HepG2 (cell line): Measurements from ENCODE around the gene SMAD3. TPM values are rescaled to one million over a fixed set of nuclear protein-coding genes. Genes with fewer than 3 reads are reported as not detected.

Source experiments
- ESRRA ChIP-seq: sonication (generic); formaldehyde crosslinking; IDR thresholded peaks from 2 replicates; pipeline ENCODE4 v1.5.1; 2020; ENCODE audit warnings: mild to moderate bottlenecking, low read depth, missing genetic modification reagents
- KDM5B ChIP-seq: sonication (generic); formaldehyde crosslinking; IDR thresholded peaks from 2 replicates; pipeline ENCODE4 v1.4.0; 2020; ENCODE audit warnings: missing genetic modification reagents, mild to moderate bottlenecking, borderline replicate concordance
- KLF15 ChIP-seq: sonication (generic); formaldehyde crosslinking; IDR thresholded peaks from 2 replicates; pipeline ENCODE4 v1.8.1; 2023; ENCODE audit warnings: borderline replicate concordance, mild to moderate bottlenecking, inconsistent platforms, missing genetic modification reagents, mixed read lengths
- KMT2A ChIP-seq: sonication (generic); formaldehyde crosslinking; IDR thresholded peaks from 2 replicates; pipeline ENCODE4 v1.4.0; 2020; ENCODE audit warnings: missing genetic modification reagents
- MBD4 ChIP-seq: IDR thresholded peaks from 2 replicates; pipeline ENCODE4 v1.6.1; 2012; ENCODE audit warnings: low read length, inconsistent platforms, borderline replicate concordance
- MEF2D ChIP-seq: sonication (generic); formaldehyde crosslinking; IDR thresholded peaks from 2 replicates; pipeline ENCODE4 v1.5.1; 2020; ENCODE audit warnings: mild to moderate bottlenecking, missing genetic modification reagents
- NONO ChIP-seq, 2 experiments: fragments of 450-650 bp in 1 of 2; sonication (generic) in 1 of 2; formaldehyde crosslinking in 1 of 2; IDR thresholded peaks in 1 of 2; conservative IDR thresholded peaks in 1 of 2; 2 replicates each; pipeline versions ENCODE4 v1.6.1 to v1.8.0; 2017 to 2022; ENCODE audit warnings: mild to moderate bottlenecking in 1 of 2, missing genetic modification reagents in 1 of 2, moderate library complexity in 1 of 2
- REL ChIP-seq: sonication (generic); formaldehyde crosslinking; conservative IDR thresholded peaks from 2 replicates; pipeline ENCODE4 v1.8.0; 2022; ENCODE audit warnings: mild to moderate bottlenecking, missing genetic modification reagents, moderate library complexity
- SETDB1 ChIP-seq: sonication (generic); formaldehyde crosslinking; IDR thresholded peaks from 2 replicates; pipeline ENCODE4 v1.5.1; 2020; ENCODE audit warnings: missing genetic modification reagents, mild to moderate bottlenecking, borderline replicate concordance
- SNAPC5 ChIP-seq: sonication (generic); formaldehyde crosslinking; IDR thresholded peaks from 2 replicates; pipeline ENCODE4 v1.8.1; 2023; ENCODE audit warnings: mild to moderate bottlenecking, missing genetic modification reagents, borderline replicate concordance
- STAT5B ChIP-seq: sonication (generic); formaldehyde crosslinking; IDR thresholded peaks from 2 replicates; pipeline ENCODE4 v1.4.0; 2020; ENCODE audit warnings: missing genetic modification reagents
- U2AF1 ChIP-seq: fragments of 200-400 bp; formaldehyde crosslinking; optimal IDR thresholded peaks from 2 replicates; pipeline ENCODE3; 2017; ENCODE audit warnings: mild to moderate bottlenecking, low read depth, low read length
- ZBTB14 ChIP-seq: sonication (generic); formaldehyde crosslinking; IDR thresholded peaks from 2 replicates; pipeline ENCODE4 v1.4.0; 2020; ENCODE audit warnings: missing genetic modification reagents
- ZFP36 ChIP-seq: fragments of 150-350 bp; IDR thresholded peaks from 2 replicates; pipeline ENCODE4 v1.6.1; 2018; ENCODE audit warnings: borderline replicate concordance, low read length, low read depth; ENCODE audit not compliant: partially characterized antibody
- ZIK1 ChIP-seq: sonication (generic); formaldehyde crosslinking; IDR thresholded peaks from 2 replicates; pipeline ENCODE4 v1.5.0; 2020; ENCODE audit warnings: mild to moderate bottlenecking, low read depth, missing genetic modification reagents, borderline replicate concordance
- ZNF207 ChIP-seq: fragments of 450-650 bp; IDR thresholded peaks from 2 replicates; pipeline ENCODE4 v1.6.1; 2016; ENCODE audit warnings: antibody characterized with exemption, borderline replicate concordance
- ZNF225 ChIP-seq: sonication (generic); formaldehyde crosslinking; IDR thresholded peaks from 2 replicates; pipeline ENCODE4 v1.4.0; 2020; ENCODE audit warnings: mild to moderate bottlenecking, missing genetic modification reagents
- ZNF543 ChIP-seq: sonication (generic); formaldehyde crosslinking; IDR thresholded peaks from 2 replicates; pipeline ENCODE4 v1.4.0; 2020; ENCODE audit warnings: mild to moderate bottlenecking, missing genetic modification reagents
- ZNF550 ChIP-seq: sonication (generic); formaldehyde crosslinking; IDR thresholded peaks from 2 replicates; pipeline ENCODE4 v1.4.0; 2020; ENCODE audit warnings: mild to moderate bottlenecking, missing genetic modification reagents, borderline replicate concordance
- ZNF773 ChIP-seq: sonication (generic); formaldehyde crosslinking; IDR thresholded peaks from 2 replicates; pipeline ENCODE4 v1.4.0; 2020; ENCODE audit warnings: missing genetic modification reagents, borderline replicate concordance
- ZNF850 ChIP-seq: sonication (generic); formaldehyde crosslinking; conservative IDR thresholded peaks from 2 replicates; pipeline ENCODE4 v1.9.0; 2021; ENCODE audit warnings: mild to moderate bottlenecking, missing genetic modification reagents
- polyA plus RNA-seq, 8 experiments: library from polyadenylated mRNA; depleted of rRNA in 3 of 8; stranded (reverse) in 7 of 8; unstranded in 1 of 8; fragments of >200 nt; fragmentation: Illumina TruSeq in 4 of 8; extraction: Trizol in 4 of 8; gene quantifications; 2 replicates each; pipeline versions ENCODE4 v1.2.1 to v1.2.3, GENCODE V29; 2011 to 2016; ENCODE audit warnings: low read depth in 4 of 8, missing spikeins in 1 of 8, mixed read lengths in 1 of 8; ENCODE audit not compliant: insufficient read depth in 1 of 8
- total RNA-seq, 5 experiments: library from RNA; depleted of rRNA; stranded (reverse); fragments of >200 nt; fragmentation: Illumina TruSeq; extraction: Trizol; gene quantifications; 2 replicates each; pipeline ENCODE4 v1.2.3, GENCODE V29; 2016; ENCODE audit warnings: low read depth in 1 of 5
- TF ChIP-seq, protein P1 (sequence below): sonication (generic); formaldehyde crosslinking; IDR thresholded peaks from 2 replicates; pipeline ENCODE4 v1.5.0; 2020; ENCODE audit warnings: mild to moderate bottlenecking, missing genetic modification reagents, borderline replicate concordance
- TF ChIP-seq, protein P2 (sequence below): sonication (generic); formaldehyde crosslinking; IDR thresholded peaks from 2 replicates; pipeline ENCODE4 v1.4.0; 2020; ENCODE audit warnings: missing genetic modification reagents, low read depth, mild to moderate bottlenecking, borderline replicate concordance

Gene SMAD3
- total and polyA plus RNA-seq, 2 of the 13 experiments (the other 11 are each of a cell fraction or from before 2014, with no cell fraction given): 8.6 to 56.3 TPM

DNA sequence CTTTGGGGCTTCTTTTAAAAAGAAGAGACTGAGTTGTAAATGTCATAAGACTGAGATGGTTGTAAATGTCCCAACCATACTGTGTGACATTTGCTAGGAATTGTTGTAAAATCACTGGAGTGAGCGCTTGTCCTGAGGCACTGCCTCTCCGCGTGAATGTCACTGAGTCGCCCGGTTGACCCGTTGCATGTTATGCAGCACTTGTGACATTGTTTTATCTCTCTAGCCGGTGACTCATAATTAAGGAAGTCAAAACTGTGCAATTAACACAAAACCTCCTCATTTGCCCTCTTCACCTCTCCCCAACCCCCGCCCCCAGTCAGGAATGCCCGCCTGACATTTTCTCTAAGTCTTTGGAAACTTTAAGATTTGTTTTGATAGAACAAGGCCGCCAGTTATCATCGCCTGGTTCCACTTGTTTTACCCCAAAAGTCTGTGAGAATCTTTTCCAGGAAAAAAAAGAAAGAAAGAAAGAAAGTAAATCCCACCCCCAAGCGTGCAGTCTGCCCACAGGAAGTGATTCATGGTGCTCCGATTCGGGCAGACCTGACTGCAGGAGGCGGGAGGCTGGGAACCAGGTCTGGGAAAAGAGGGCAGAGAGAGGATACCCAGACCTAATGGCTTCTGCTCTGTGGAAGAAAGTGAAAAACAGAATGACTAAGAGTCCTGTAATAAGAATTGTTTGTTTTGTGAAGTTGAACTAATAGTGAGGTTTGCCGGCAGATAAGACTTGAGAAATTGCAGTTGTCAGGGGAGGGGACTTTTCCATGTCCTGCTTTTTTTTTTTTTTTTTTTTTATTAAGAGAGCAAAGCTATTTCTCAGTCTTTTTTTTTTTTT, 84.8 kb downstream of the SMAD3 start (continued):
- TF ChIP-seq, protein P1, sequence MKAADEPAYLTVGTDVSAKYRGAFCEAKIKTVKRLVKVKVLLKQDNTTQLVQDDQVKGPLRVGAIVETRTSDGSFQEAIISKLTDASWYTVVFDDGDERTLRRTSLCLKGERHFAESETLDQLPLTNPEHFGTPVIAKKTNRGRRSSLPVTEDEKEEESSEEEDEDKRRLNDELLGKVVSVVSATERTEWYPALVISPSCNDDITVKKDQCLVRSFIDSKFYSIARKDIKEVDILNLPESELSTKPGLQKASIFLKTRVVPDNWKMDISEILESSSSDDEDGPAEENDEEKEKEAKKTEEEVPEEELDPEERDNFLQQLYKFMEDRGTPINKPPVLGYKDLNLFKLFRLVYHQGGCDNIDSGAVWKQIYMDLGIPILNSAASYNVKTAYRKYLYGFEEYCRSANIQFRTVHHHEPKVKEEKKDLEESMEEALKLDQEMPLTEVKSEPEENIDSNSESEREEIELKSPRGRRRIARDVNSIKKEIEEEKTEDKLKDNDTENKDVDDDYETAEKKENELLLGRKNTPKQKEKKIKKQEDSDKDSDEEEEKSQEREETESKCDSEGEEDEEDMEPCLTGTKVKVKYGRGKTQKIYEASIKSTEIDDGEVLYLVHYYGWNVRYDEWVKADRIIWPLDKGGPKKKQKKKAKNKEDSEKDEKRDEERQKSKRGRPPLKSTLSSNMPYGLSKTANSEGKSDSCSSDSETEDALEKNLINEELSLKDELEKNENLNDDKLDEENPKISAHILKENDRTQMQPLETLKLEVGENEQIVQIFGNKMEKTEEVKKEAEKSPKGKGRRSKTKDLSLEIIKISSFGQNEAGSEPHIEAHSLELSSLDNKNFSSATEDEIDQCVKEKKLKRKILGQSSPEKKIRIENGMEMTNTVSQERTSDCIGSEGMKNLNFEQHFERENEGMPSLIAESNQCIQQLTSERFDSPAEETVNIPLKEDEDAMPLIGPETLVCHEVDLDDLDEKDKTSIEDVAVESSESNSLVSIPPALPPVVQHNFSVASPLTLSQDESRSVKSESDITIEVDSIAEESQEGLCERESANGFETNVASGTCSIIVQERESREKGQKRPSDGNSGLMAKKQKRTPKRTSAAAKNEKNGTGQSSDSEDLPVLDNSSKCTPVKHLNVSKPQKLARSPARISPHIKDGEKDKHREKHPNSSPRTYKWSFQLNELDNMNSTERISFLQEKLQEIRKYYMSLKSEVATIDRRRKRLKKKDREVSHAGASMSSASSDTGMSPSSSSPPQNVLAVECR: peak; percentile 22; the same call in 1 of the 2 replicates
- no peak for TF ChIP-seq U2AF1
- TF ChIP-seq ZNF773 (CRISPR knock-in tag): no peak
- no peak for TF ChIP-seq ZNF225 (CRISPR knock-in tag)
- no peak for TF ChIP-seq SETDB1 (CRISPR knock-in tag)
- 0 out of 2 replicates have a peak, but pooled peaks have one; percentile 25 for TF ChIP-seq MEF2D (CRISPR knock-in tag)
- TF ChIP-seq ZBTB14: no peak
- no peak for TF ChIP-seq NONO (IDR thresholded peaks at IDR 0.05)
- no peak for TF ChIP-seq NONO (CRISPR knock-in tag; conservative IDR thresholded peaks at IDR 0.05)
- TF ChIP-seq SNAPC5 (CRISPR knock-in tag): no peak
- no peak for TF ChIP-seq KLF15
- TF ChIP-seq ZFP36: no peak
- no peak for TF ChIP-seq KDM5B (CRISPR knock-in tag)
- TF ChIP-seq ESRRA (CRISPR knock-in tag): no peak
- TF ChIP-seq ZNF850: no peak
- TF ChIP-seq ZNF207: no peak
- no peak for TF ChIP-seq ZIK1 (CRISPR knock-in tag)
- no peak for TF ChIP-seq KMT2A (CRISPR knock-in tag)
- no peak for TF ChIP-seq REL
- TF ChIP-seq, protein P2, sequence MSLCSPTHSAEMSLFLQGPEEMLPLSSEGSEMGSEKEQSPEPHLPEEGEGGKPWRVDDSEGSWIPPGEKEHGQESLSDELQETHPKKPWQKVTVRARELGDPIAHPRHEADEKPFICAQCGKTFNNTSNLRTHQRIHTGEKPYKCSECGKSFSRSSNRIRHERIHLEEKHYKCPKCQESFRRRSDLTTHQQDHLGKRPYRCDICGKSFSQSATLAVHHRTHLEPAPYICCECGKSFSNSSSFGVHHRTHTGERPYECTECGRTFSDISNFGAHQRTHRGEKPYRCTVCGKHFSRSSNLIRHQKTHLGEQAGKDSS (CRISPR knock-in tag): no peak
- no peak for TF ChIP-seq ZNF543
- no peak for TF ChIP-seq STAT5B (CRISPR knock-in tag)
- no peak for TF ChIP-seq MBD4
- no peak for TF ChIP-seq ZNF550 (CRISPR knock-in tag)
